GM23338 (cell line): ENCODE results near the gene UBAC2.

ENCODE experiments used
- EZH2phosphoT487 ChIP-seq: fragments of 200-600 bp; sonication (generic); IDR thresholded peaks from one replicate; pipeline ENCODE4 v1.8.1; 2018; ENCODE audit warnings: antibody characterized with exemption; ENCODE audit not compliant: unreplicated experiment
- TF ChIP-seq, protein P1 (sequence below), 2 experiments: fragments of 200-600 bp in 1 of 2; sonication (generic) in 1 of 2; conservative IDR thresholded peaks; 2 replicates each; pipeline versions ENCODE4 v1.5.1 to v1.6.1; 2016 to 2017; ENCODE audit warnings: antibody characterized with exemption in 2 of 2, low read depth in 2 of 2, mild to moderate bottlenecking in 2 of 2, moderate library complexity in 1 of 2

DNA sequence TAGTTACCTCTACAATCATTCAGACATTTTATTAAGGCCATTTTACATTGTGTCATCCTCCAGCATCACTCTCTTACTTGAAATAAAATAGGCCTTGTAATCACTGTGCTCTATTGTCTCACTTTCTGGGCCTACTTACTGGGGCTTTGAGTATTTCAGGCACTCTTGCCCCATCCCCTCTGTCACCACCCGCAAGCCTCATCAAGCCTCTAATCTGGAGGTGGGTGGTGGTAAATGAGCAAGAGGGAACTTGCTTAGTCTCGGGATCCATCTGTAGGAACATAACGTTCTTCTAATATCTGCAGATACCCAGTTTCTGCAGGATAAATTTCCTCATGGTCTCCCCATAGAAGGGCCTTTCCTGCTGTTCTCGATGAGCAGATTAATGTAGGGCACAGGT is 77.0 kb downstream of the UBAC2 start:
- TF ChIP-seq EZH2phosphoT487 = no peak
- TF ChIP-seq, protein P1, sequence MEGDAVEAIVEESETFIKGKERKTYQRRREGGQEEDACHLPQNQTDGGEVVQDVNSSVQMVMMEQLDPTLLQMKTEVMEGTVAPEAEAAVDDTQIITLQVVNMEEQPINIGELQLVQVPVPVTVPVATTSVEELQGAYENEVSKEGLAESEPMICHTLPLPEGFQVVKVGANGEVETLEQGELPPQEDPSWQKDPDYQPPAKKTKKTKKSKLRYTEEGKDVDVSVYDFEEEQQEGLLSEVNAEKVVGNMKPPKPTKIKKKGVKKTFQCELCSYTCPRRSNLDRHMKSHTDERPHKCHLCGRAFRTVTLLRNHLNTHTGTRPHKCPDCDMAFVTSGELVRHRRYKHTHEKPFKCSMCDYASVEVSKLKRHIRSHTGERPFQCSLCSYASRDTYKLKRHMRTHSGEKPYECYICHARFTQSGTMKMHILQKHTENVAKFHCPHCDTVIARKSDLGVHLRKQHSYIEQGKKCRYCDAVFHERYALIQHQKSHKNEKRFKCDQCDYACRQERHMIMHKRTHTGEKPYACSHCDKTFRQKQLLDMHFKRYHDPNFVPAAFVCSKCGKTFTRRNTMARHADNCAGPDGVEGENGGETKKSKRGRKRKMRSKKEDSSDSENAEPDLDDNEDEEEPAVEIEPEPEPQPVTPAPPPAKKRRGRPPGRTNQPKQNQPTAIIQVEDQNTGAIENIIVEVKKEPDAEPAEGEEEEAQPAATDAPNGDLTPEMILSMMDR (conservative IDR thresholded peaks at IDR 0.05; ENCODE audit: low read depth in 2 of 2) = no peak
